Measurements from ENCODE around the gene CFAP97D2. TPM values are rescaled to one million over a fixed set of nuclear protein-coding genes. Genes with fewer than 3 reads are reported as not detected.

Gene CFAP97D2
- total RNA-seq, 1 donor from 2014 or later: not detected

DNA sequence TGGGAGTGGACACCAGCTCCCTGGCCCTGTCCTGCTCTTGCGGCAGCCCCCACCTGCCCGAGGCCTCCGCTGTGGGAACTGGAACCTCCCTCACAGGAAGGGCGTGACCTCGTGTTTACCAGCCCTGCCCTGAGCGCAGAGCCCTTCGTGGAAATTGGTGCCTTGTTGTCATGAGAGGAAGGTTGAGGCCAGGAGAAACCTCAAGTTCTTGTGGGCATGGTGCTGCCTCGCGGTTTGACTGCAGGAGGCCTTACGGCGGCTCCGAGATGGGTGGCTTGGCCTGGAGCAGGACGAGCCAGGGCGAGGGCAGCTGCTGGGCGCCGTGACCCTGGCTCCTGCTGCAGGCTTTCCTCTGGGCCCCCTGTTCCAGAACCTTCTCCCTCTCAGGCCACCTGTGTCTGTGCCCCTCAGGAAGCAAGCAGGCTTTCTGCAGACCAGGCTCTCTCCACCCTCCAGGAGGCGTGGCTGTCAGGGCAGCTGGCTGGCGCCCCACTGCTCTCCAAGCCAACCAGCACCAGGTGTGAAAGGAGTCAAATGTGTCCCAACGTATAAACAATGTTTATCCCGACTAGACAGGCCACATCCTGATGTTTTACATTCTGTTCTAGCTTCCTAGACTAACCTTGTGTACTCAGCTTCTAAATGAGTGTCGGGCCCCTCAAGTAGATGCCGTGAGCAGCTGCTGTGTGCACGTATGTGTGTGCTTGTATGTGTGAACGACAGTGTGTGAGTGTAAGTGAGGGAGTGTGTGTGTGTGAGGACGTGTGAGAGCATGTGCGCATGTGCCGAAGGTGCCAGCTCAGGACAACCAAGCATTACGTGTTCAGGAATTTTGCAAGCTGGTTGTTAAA is 36.2 kb upstream of the CFAP97D2 start:
- no peaks in the 10 kb centered on the region for H3K27me3 ChIP-seq
- intact Hi-C loops (cut with DNase I): no loop called here
- TF ChIP-seq, protein P1, sequence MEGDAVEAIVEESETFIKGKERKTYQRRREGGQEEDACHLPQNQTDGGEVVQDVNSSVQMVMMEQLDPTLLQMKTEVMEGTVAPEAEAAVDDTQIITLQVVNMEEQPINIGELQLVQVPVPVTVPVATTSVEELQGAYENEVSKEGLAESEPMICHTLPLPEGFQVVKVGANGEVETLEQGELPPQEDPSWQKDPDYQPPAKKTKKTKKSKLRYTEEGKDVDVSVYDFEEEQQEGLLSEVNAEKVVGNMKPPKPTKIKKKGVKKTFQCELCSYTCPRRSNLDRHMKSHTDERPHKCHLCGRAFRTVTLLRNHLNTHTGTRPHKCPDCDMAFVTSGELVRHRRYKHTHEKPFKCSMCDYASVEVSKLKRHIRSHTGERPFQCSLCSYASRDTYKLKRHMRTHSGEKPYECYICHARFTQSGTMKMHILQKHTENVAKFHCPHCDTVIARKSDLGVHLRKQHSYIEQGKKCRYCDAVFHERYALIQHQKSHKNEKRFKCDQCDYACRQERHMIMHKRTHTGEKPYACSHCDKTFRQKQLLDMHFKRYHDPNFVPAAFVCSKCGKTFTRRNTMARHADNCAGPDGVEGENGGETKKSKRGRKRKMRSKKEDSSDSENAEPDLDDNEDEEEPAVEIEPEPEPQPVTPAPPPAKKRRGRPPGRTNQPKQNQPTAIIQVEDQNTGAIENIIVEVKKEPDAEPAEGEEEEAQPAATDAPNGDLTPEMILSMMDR (IDR thresholded peaks at IDR 0.05): no peak
- DNase-seq (ENCODE audit: low spot score in 2 of 2): peak in 1 of 2 donors; percentile 67
- no peaks in the 10 kb centered on the region for H3K9me3 ChIP-seq
- H3K4me3 ChIP-seq: no peak overlapping the region
- no peaks in the 10 kb centered on the region for H3K4me1 ChIP-seq
- H3K36me3 ChIP-seq: no peaks in the 10 kb centered on the region
- H3K27ac ChIP-seq: no peak overlapping the region

DNA sequence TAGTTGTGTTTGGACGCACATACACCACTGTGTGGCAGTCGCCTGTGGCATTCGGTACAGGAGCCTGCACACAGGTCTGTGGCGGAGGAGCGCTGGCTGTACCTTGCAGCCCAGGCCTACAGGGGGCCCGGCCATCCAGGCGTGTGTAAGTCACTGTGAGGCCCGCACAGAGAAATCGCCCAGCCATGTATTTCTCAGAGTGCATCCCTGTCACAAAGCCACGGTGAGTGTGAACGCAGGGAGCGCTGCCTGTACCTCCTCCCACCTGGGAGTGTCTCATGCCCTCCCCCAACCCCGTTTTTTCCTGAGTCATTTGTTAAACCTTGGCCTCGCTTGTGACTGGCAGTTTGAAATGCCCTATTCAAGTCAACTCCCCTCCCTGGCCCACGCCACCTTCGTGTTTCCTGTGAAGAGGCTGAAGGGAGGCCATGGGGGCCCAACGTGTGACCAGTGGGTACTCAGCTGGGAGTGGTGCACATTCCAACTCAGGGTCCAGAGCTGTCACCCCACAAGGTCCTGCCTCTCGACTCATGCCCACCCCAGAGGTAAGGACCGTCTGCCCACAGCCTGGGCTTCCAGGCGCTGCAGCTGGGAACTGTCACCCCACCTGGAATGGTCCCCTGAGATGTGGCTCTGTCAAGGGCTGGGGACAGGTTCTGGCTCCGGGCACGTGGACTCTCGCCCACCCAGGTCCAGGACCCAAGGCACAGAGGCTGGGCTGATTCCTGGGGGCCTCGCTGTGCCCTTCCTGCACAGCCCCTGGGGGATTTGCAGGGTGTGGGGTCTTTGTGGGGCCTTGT is 35.1 kb upstream of the CFAP97D2 start:
- DNase-seq (ENCODE audit: low spot score in 2 of 2): no peak
- TF ChIP-seq, protein P1 (IDR thresholded peaks at IDR 0.05): no peak
- Histone ChIP-seq H3K27ac (no peak overlapping the region), H3K36me3 (no peaks in the 10 kb centered on the region), H3K9me3 (no peaks in the 10 kb centered on the region), H3K4me3 (no peak overlapping the region), H3K4me1 (no peaks in the 10 kb centered on the region), H3K27me3 (no peaks in the 10 kb centered on the region)
- intact Hi-C loops (cut with DNase I): no loop called here

DNA sequence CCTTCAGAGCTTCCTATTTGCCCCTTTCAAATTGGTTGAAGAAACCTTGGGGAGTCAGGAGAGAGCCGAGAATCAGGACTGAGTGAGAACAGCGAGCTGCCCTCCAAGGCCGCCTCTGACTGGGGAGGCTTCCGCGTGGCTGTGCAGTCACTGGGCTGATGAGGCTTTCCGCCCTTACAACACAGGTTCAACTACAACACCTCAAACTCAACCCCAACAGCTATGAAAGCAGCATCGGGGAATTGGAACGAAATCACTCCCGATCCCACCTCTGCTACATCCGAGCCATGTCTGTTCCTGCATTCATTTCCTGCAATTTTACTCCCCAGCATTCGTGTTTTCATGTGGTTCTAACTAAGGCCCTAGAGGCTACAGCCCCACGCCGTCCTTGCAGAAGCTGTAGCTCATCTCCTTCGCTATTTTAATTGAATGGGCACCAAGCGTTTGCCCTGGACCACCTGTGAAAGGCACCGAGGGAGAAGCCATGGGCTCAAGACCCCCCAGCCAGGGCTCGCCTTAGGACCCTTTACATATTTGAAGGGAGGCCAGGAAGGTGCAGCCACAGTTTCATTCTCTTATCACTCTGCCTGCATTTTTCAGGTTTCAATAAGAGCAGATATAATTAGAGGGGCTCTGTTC is 34.3 kb upstream of the CFAP97D2 start:
- no peaks in the 10 kb centered on the region for H3K36me3 ChIP-seq
- H3K9me3 ChIP-seq: no peaks in the 10 kb centered on the region
- no peak overlapping the region for H3K27ac ChIP-seq
- intact Hi-C loops (cut with DNase I): no loop called here
- H3K4me1 ChIP-seq: no peaks in the 10 kb centered on the region
- TF ChIP-seq, protein P1 (IDR thresholded peaks at IDR 0.05): no peak
- H3K4me3 ChIP-seq: no peak overlapping the region
- no peak for DNase-seq (ENCODE audit: low spot score in 2 of 2)
- no peaks in the 10 kb centered on the region for H3K27me3 ChIP-seq

DNA sequence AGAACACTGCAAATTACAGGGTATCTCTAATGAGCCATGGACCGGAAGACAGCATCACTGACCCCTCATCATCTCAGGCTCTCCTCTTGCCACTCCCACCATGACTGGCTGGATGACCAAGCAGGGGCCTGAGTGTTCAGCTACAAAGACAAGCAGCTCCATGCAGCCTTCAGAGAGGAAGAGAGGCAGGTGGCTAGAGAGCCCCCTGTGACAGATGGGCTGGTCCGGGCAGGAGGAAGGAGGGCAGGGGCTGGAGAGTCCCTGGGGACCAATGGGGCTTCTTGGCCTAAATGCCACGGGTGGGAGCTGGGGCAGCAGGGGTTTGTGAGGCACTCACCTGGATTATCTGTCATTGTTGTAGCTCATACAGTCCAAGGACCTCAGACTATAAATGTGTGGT is 33.8 kb upstream of the CFAP97D2 start:
- H3K9me3 ChIP-seq: no peaks in the 10 kb centered on the region
- TF ChIP-seq, protein P1 (IDR thresholded peaks at IDR 0.05): no peak
- no peaks in the 10 kb centered on the region for H3K4me1 ChIP-seq
- no peaks in the 10 kb centered on the region for H3K36me3 ChIP-seq
- no peaks in the 10 kb centered on the region for H3K27me3 ChIP-seq
- no peak overlapping the region for H3K4me3 ChIP-seq
- intact Hi-C loops (cut with DNase I): no loop called here
- peak in 1 of 2 donors; percentile 56 for DNase-seq (ENCODE audit: low spot score in 2 of 2)
- no peak overlapping the region for H3K27ac ChIP-seq

DNA sequence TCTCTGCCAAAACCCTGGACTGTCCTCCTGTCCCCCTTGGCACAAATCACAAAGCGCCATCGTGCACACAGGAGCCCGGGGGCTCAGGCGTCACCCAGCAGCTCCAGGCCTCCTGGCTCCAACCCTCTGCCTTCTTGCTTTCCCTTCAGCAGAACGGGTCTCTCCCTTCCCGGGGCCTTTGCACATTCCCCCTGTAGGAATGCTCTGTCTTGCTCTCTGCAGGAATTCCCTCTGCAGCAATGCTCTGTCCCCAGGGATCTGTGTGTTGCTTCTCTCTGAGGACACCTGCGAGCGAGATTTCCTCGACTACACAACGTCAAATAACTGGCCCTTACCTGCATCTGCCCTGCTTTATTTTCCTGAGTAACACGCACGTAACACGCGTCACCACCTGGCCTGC is 33.3 kb upstream of the CFAP97D2 start:
- TF ChIP-seq, protein P1 (IDR thresholded peaks at IDR 0.05): no peak
- no peak overlapping the region for H3K27ac ChIP-seq
- H3K27me3 ChIP-seq: no peaks in the 10 kb centered on the region
- no peaks in the 10 kb centered on the region for H3K9me3 ChIP-seq
- H3K36me3 ChIP-seq: no peaks in the 10 kb centered on the region
- no peak for DNase-seq (ENCODE audit: low spot score in 2 of 2)
- no peaks in the 10 kb centered on the region for H3K4me1 ChIP-seq
- no peak overlapping the region for H3K4me3 ChIP-seq
- intact Hi-C loops (cut with DNase I): no loop called here

All from ascending aorta (tissue), 2 donors.